Adrenal gland (tissue), 5 donors: ENCODE results near the gene ANAPC2.

Experiments
- POLR2A ChIP-seq, 2 donors: fragments of 450-650 bp; IDR thresholded peaks; one replicate each; pipeline ENCODE4 v1.6.1; 2017; ENCODE audit warnings: antibody characterized with exemption in 2 of 2, mild to moderate bottlenecking in 2 of 2, moderate library complexity in 1 of 2
- TF ChIP-seq, protein P1 (sequence below), 6 experiments: fragments of 450-650 bp in 4 of 6; fragments of 200-600 bp in 2 of 6; sonication (generic) in 1 of 6; IDR thresholded peaks; 1 replicate in 5 of 6; 2 replicates in 1 of 6; pipeline versions ENCODE4 v1.5.1 to v1.8.0; 2016 to 2021; ENCODE audit warnings: antibody characterized with exemption in 6 of 6, mild to moderate bottlenecking in 2 of 6, moderate library complexity in 1 of 6
- donor health status: DM: no; HTN: no; CAD: no.

DNA sequence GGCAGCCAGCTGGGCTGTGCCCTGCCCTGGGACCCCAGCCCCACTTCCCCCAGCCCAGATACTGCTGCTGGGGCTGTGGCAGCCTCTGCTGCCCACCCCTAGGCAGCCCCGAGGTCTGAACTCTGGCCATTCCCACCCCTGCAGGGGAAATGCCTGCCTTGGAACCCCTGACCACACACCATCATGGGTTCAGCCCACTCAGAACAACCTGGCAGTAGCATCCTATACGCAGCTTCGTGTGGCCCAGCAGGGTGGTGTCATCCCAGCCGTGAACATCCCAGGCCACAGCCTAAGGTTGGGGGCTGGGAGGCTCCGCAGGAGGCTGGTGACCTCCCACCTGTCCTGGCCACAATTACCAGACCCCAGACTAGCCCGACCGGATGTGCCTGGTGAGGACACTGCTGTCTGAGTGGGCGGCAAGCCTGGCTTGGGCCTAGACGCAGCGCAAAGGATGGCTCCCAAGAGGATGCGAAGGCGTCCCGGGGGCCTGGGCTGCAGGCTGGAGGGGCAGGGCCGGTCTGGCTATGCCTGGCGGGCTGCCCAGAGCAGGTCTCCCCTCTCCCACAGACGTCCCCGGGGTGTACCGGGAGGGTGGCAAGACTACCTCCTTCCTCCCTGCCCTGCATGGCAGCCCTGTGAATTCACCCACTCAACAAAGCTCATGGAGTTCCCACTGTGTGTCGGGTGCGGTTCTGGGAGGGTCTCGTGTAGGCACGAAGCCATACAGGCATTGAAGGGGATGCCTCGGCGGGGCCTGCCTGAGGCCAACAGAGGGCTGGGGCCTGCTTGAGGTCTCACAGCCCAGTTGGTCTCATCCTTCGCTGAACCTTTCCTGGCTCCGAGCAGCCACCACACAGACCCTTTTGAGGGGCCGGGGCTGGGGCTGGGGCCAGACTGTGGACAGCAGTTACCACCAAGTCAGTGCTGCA is 40.9 kb upstream of the ANAPC2 start:
- no peak for TF ChIP-seq POLR2A (IDR thresholded peaks at IDR 0.05)
- TF ChIP-seq, protein P1, sequence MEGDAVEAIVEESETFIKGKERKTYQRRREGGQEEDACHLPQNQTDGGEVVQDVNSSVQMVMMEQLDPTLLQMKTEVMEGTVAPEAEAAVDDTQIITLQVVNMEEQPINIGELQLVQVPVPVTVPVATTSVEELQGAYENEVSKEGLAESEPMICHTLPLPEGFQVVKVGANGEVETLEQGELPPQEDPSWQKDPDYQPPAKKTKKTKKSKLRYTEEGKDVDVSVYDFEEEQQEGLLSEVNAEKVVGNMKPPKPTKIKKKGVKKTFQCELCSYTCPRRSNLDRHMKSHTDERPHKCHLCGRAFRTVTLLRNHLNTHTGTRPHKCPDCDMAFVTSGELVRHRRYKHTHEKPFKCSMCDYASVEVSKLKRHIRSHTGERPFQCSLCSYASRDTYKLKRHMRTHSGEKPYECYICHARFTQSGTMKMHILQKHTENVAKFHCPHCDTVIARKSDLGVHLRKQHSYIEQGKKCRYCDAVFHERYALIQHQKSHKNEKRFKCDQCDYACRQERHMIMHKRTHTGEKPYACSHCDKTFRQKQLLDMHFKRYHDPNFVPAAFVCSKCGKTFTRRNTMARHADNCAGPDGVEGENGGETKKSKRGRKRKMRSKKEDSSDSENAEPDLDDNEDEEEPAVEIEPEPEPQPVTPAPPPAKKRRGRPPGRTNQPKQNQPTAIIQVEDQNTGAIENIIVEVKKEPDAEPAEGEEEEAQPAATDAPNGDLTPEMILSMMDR (IDR thresholded peaks at IDR 0.05), result no peak
